ENCODE measurements around the gene KIF13A.

KIF13A gene

GRCh38 chr6:17724341-17724740, 263.1 kb downstream of the KIF13A start:
- DNase-seq (ENCODE audit: low read depth in 2 of 2): no peak

DNA sequence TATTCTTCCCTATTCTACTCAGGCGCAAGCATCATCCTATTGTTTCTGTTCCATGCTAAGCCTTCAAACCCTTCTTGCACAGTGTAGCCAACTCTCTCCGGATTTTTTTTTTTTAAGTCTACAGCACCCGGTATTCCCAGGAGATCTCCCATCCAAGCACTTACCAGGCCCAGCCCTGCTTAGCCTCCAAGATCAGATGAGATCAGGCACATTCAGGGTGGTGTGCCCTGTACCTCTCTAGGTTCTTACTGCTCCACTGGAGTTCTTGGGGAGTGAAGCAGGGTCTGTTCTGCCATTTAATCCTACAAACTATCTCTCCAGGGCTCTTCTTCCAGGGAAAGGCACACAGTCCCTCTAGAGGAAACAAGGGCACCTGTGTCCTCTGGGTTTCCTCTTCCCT, 265.8 kb downstream of the KIF13A start:
- DNase-seq (ENCODE audit: low read depth in 2 of 2): no peak

- DNase-seq (ENCODE audit: low read depth in 2 of 2): no peak
Observed at GRCh38 chr6:17719323-17720041, 268.0 kb downstream of the KIF13A start.

- DNase-seq (ENCODE audit: low read depth in 2 of 2): no peak
Observed at GRCh38 chr6:17716221-17716620, 271.2 kb downstream of the KIF13A start.

- peak; percentile 25 to 31 for DNase-seq (ENCODE audit: low read depth in 2 of 2)
Observed at GRCh38 chr6:17714879-17715851, 272.3 kb downstream of the KIF13A start.

- no peak for DNase-seq (ENCODE audit: low read depth in 2 of 2)
Observed at GRCh38 chr6:17714177-17714576, 273.3 kb downstream of the KIF13A start.

GRCh38 chr6:17712576-17712975, 274.9 kb downstream of the KIF13A start:
- DNase-seq (ENCODE audit: low read depth in 2 of 2): no peak

GRCh38 chr6:17710331-17710730, 277.1 kb downstream of the KIF13A start:
- DNase-seq (ENCODE audit: low read depth in 2 of 2): no peak

DNA sequence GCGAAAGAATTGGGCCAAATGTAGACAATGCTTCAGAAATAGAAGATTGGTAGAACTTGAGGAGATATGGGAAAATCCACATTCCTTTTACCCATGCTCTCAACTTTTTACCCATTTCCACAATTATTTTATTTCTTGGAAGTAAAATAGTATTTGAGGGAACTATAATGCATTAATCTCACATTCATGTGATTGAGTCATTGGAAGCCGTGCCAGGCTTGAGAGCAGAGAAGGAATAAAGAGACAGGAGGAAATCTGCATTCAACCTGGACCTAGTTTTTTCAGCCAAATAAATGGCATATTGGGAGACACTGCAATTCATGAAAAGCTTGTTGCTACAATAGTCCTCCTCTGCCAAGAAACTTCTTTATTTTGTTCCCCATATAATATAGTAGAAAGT, 278.0 kb downstream of the KIF13A start:
- DNase-seq (ENCODE audit: low read depth in 2 of 2): no peak
